Liver (tissue), 2 donors: Measurements from ENCODE around the gene TCEAL3.
A peak's percentile ranks its signal among the peaks of the same experiment; 100 is the strongest.

Source experiments
- CTCF ChIP-seq: fragments of 150-350 bp; IDR thresholded peaks from 2 replicates; pipeline ENCODE4 v1.5.1; 2017; ENCODE audit warnings: improper control_type of control experiment, low read depth, low read length; ENCODE audit not compliant: missing input control
- MAX ChIP-seq: IDR thresholded peaks from 2 replicates; pipeline ENCODE4 v1.6.1; 2016; ENCODE audit warnings: antibody characterized with exemption
- YY1 ChIP-seq: IDR thresholded peaks from 2 replicates; pipeline ENCODE4 v1.6.1; 2016; ENCODE audit warnings: antibody characterized with exemption, mild to moderate bottlenecking
- donor health status: healthy.

GRCh38 chrX:103628386-103629317 lies 20.9 kb downstream of the TCEAL3 start, which contains the start of gene TCEAL1:
- TF ChIP-seq CTCF (no peak), MAX (peak; percentile 39), YY1 (no peak)
